H1 (cell line): ENCODE data around the gene FADS6. TPM values are rescaled to one million over a fixed set of nuclear protein-coding genes. Genes with fewer than 3 reads are reported as not detected.

Source experiments
- CTCF ChIA-PET: fragments of 300-600 bp; sonication (Branson Sonifier 250); formaldehyde crosslinking; loops from one replicate; lab custom pipeline; 2021; ENCODE audit not compliant: partially characterized antibody; lab: Charles Lee
- POLR2A ChIA-PET: fragments of 300-600 bp; sonication (Branson Sonifier 250); formaldehyde crosslinking; loops from one replicate; lab custom pipeline; 2021; ENCODE audit warnings: inconsistent platforms; ENCODE audit not compliant: partially characterized antibody; lab: Charles Lee
- DNase-seq, 2 experiments: peaks; one replicate each; pipeline versions ENCODE4 v3.0.0 to v3.0.0-alpha.2; 2010 to 2022; ENCODE audit warnings: low spot score in 2 of 2, low read depth in 1 of 2, mixed read lengths in 1 of 2
- FAIRE-seq: peaks from 2 replicates; lab custom pipeline; 2011; peaks lifted over from hg19 to GRCh38; lab: Jason Lieb, UNC
- H2AFZ ChIP-seq: 2 replicates; pipeline ENCODE4 v1.8.1; 2012; ENCODE audit warnings: low read length, inconsistent platforms
- H2AK5ac ChIP-seq: 2 replicates; pipeline ENCODE4 v1.6.1; 2013; ENCODE audit warnings: low read depth, low read length
- H2BK120ac ChIP-seq: replicated peaks from 2 replicates; pipeline ENCODE3; 2013; ENCODE audit warnings: low read depth, low read length, inconsistent platforms
- H2BK12ac ChIP-seq: 2 replicates; pipeline ENCODE4 v1.6.1; 2013; ENCODE audit warnings: low read depth, low read length
- H2BK15ac ChIP-seq: 2 replicates; pipeline ENCODE4 v1.6.1; 2013; ENCODE audit warnings: low read length
- H2BK20ac ChIP-seq: 2 replicates; pipeline ENCODE4 v1.6.1; 2013; ENCODE audit warnings: low read length
- H2BK5ac ChIP-seq: 2 replicates; pipeline ENCODE4 v1.6.1; 2013; ENCODE audit warnings: low read depth, low read length
- H3K14ac ChIP-seq: 2 replicates; pipeline ENCODE4 v1.6.1; 2013; ENCODE audit warnings: inconsistent platforms; ENCODE audit not compliant: insufficient read length
- H3K18ac ChIP-seq: 2 replicates; pipeline ENCODE4 v1.6.1; 2013; ENCODE audit warnings: low read length; ENCODE audit errors: extremely low read depth
- H3K23ac ChIP-seq: 2 replicates; pipeline ENCODE4 v1.6.1; 2013; ENCODE audit warnings: inconsistent platforms; ENCODE audit not compliant: insufficient read length
- H3K23me2 ChIP-seq: 2 replicates; pipeline ENCODE4 v1.6.1; 2013; ENCODE audit warnings: low read depth, low read length
- H3K27ac ChIP-seq: 2 replicates; pipeline ENCODE4 v1.6.1; 2011; ENCODE audit warnings: low read depth, low read length, inconsistent platforms
- H3K27me3 ChIP-seq, 4 experiments: replicated peaks in 1 of 4; 1 replicate in 1 of 4; 2 replicates in 3 of 4; pipeline versions ENCODE4 v1.6.1 to v1.8.1; 2011 to 2013; ENCODE audit warnings: low read length in 3 of 4, mild to moderate bottlenecking in 3 of 4, inconsistent platforms in 2 of 4, mixed read lengths in 2 of 4, moderate library complexity in 1 of 4; ENCODE audit not compliant: control insufficient read depth in 3 of 4, insufficient read depth in 3 of 4; ENCODE audit errors: extremely low read depth in 1 of 4
- H3K36me3 ChIP-seq, 4 experiments: 2 replicates each; pipeline versions ENCODE4 v1.6.1 to v1.8.1; 2011 to 2013; ENCODE audit warnings: mild to moderate bottlenecking in 4 of 4, low read length in 3 of 4, moderate library complexity in 2 of 4, control low read depth in 1 of 4, inconsistent platforms in 1 of 4; ENCODE audit not compliant: insufficient read depth in 4 of 4, control insufficient read depth in 2 of 4
- H3K4ac ChIP-seq: replicated peaks from 2 replicates; pipeline ENCODE3; 2013; ENCODE audit warnings: low read length, low read depth, mixed read lengths, inconsistent platforms; ENCODE audit not compliant: insufficient read length
- H3K4me1 ChIP-seq, 4 experiments: replicated peaks in 1 of 4; 1 replicate in 1 of 4; 2 replicates in 3 of 4; pipeline versions ENCODE4 v1.6.1 to v1.8.1; 2011 to 2013; ENCODE audit warnings: low read length in 3 of 4, inconsistent platforms in 2 of 4, mixed read lengths in 1 of 4; ENCODE audit not compliant: insufficient read depth in 4 of 4, control insufficient read depth in 3 of 4
- H3K4me2 ChIP-seq, 2 experiments: 2 replicates each; pipeline versions ENCODE4 v1.6.1 to v1.8.1; 2011 to 2013; ENCODE audit warnings: low read depth in 2 of 2, low read length in 2 of 2, control low read depth in 1 of 2, inconsistent platforms in 1 of 2, mild to moderate bottlenecking in 1 of 2; ENCODE audit not compliant: insufficient read depth in 1 of 2
- H3K4me3 ChIP-seq, 4 experiments: fragments of 200-600, 300-600 bp in 1 of 4; sonication (generic), shearing (Covaris generic), sonication (Bioruptor Twin) in 1 of 4; 2 replicates each; pipeline versions ENCODE4 v1.5.1 to v1.8.1; 2011 to 2016; ENCODE audit warnings: low read length in 4 of 4, low read depth in 3 of 4, control low read depth in 2 of 4, inconsistent platforms in 2 of 4, mild to moderate bottlenecking in 2 of 4, mixed read lengths in 1 of 4, moderate library complexity in 1 of 4; ENCODE audit not compliant: insufficient read depth in 2 of 4; ENCODE audit errors: extremely low read depth in 1 of 4
- H3K56ac ChIP-seq: replicated peaks from 2 replicates; pipeline ENCODE3; 2013; ENCODE audit warnings: low read depth, mild to moderate bottlenecking, mixed read lengths, low read length, inconsistent platforms; ENCODE audit not compliant: insufficient read length
- H3K79me1 ChIP-seq: 2 replicates; pipeline ENCODE4 v1.6.1; 2013; ENCODE audit warnings: low read depth, low read length, control low read depth
- H3K79me2 ChIP-seq, 2 experiments: 2 replicates each; pipeline versions ENCODE4 v1.6.1 to v1.8.1; 2012 to 2013; ENCODE audit warnings: low read length in 2 of 2, mild to moderate bottlenecking in 2 of 2, inconsistent platforms in 1 of 2; ENCODE audit not compliant: insufficient read depth in 2 of 2, control insufficient read depth in 1 of 2
- H3K9ac ChIP-seq, 4 experiments: replicated peaks in 1 of 4; 1 replicate in 1 of 4; 2 replicates in 3 of 4; pipeline versions ENCODE4 v1.6.1 to v1.8.1; 2011 to 2013; ENCODE audit warnings: low read depth in 3 of 4, low read length in 3 of 4, control low read depth in 2 of 4, mild to moderate bottlenecking in 2 of 4, moderate library complexity in 2 of 4, inconsistent platforms in 1 of 4; ENCODE audit errors: extremely low read depth in 1 of 4
- H3K9me3 ChIP-seq, 2 experiments: 2 replicates each; pipeline versions ENCODE4 v1.6.1 to v1.8.1; 2012 to 2013; ENCODE audit warnings: mild to moderate bottlenecking in 2 of 2, moderate library complexity in 2 of 2, control low read depth in 1 of 2, inconsistent platforms in 1 of 2, low read depth in 1 of 2, low read length in 1 of 2, mixed read lengths in 1 of 2; ENCODE audit not compliant: insufficient read depth in 2 of 2
- H4K20me1 ChIP-seq, 2 experiments: replicated peaks in 1 of 2; 2 replicates each; pipeline versions ENCODE3 to v1.8.1; 2011 to 2013; ENCODE audit warnings: inconsistent platforms in 2 of 2, low read length in 2 of 2, mild to moderate bottlenecking in 1 of 2; ENCODE audit not compliant: insufficient read depth in 2 of 2, control insufficient read depth in 1 of 2
- H4K5ac ChIP-seq: 2 replicates; pipeline ENCODE4 v1.6.1; 2013; ENCODE audit warnings: low read length, low read depth, mixed read lengths, inconsistent platforms; ENCODE audit not compliant: insufficient read length
- H4K8ac ChIP-seq: 2 replicates; pipeline ENCODE4 v1.8.0; 2013; ENCODE audit warnings: mild to moderate bottlenecking, moderate library complexity, low read length, inconsistent platforms; ENCODE audit not compliant: insufficient read depth; ENCODE audit errors: extremely low read depth
- H4K91ac ChIP-seq: replicated peaks from 2 replicates; pipeline ENCODE3; 2013; ENCODE audit warnings: low read length, mixed read lengths, inconsistent platforms; ENCODE audit not compliant: insufficient read length
- HDAC6 ChIP-seq: IDR thresholded peaks from one replicate; pipeline ENCODE4 v1.7.1; 2012; ENCODE audit warnings: low read depth, mild to moderate bottlenecking, inconsistent platforms, low read length, moderate library complexity
- KDM4A ChIP-seq: IDR thresholded peaks from one replicate; pipeline ENCODE4 v1.7.1; 2012; ENCODE audit warnings: low read depth, mild to moderate bottlenecking, moderate library complexity, low read length, inconsistent platforms; ENCODE audit not compliant: severe bottlenecking
- WGBS, 2 experiments: shearing (Covaris generic) in 1 of 2; methylation state at CpG; one replicate each; pipeline versions ENCODE4 v1.1.6 to v1.1.7; 2013 to 2015; ENCODE audit warnings: low lambda C conversion rate in 2 of 2, mixed read lengths in 2 of 2, inconsistent platforms in 1 of 2, low coverage in 1 of 2, missing lambda C conversion rate in 1 of 2; ENCODE audit not compliant: insufficient replicate concordance in 2 of 2, insufficient coverage in 1 of 2, insufficient read length in 1 of 2; ENCODE audit errors: extremely low coverage in 1 of 2, missing lambda C conversion rate in 1 of 2; 5-methylcytosine and 5-hydroxymethylcytosine counted together
- polyA plus RNA-seq, 7 experiments: library from polyadenylated mRNA; depleted of rRNA in 3 of 7; stranded (reverse) in 5 of 7; unstranded in 2 of 7; fragments of >200 nt in 5 of 7; fragments of 200-250 nt in 2 of 7; gene quantifications; 1 replicate in 5 of 7; 2 replicates in 1 of 7; 4 replicates in 1 of 7; pipeline versions ENCODE4 v1.2.1 to v1.2.3, GENCODE V29; 2011 to 2013; ENCODE audit warnings: missing spikeins in 2 of 7, mixed read lengths in 2 of 7
- total RNA-seq: library from RNA; stranded (reverse); fragmentation: NEBNext Ultra II Directional; extraction: Animal tissue kit (Norgen Biotek cat#: 25700); gene quantifications from 2 replicates; pipeline ENCODE4 v1.2.1, GENCODE V29; 2021
- TF ChIP-seq, protein P1 (sequence below), 3 experiments: IDR thresholded peaks; 1 replicate in 2 of 3; 2 replicates in 1 of 3; pipeline versions ENCODE4 v1.5.1 to v1.6.1; 2011; ENCODE audit warnings: low read length in 3 of 3, mild to moderate bottlenecking in 3 of 3, inconsistent platforms in 2 of 3, low read depth in 1 of 3, moderate library complexity in 1 of 3; ENCODE audit not compliant: insufficient read depth in 1 of 3; ENCODE audit errors: control extremely low read depth in 1 of 3

Gene FADS6
- total and polyA plus RNA-seq, 2 of the 8 experiments (the other 6 are each of a cell fraction or from before 2014, with no cell fraction given): 0.56 to 2.5 TPM

GRCh38 chr17:74859459-74860228, 33.8 kb downstream of the FADS6 start, which contains the start of gene GRIN2C:
TSS of gene GRIN2C (minus strand) at chr17:74859885. CDS start at chr17:74855092, 4,793 bp downstream.
- Histone ChIP-seq H3K79me1 (no peaks in the 10 kb centered on the region), H4K8ac (peak within 1 kb of the TSS; percentile 31; the same call in 1 of the 2 replicates), H3K18ac (no peak within 1 kb of the TSS), H3K23ac (no peak within 1 kb of the TSS), H3K9me3 (no peaks in the 10 kb centered on the region), H3K36me3 (peaks cover 0 to 17% (median under 1%) of the 10 kb centered on the region in 4 experiments; a peak in 2 of 8 replicates), H2BK15ac (peak within 1 kb of the TSS; percentile 29; the same call in 1 of the 2 replicates), H4K20me1 (peaks cover 2 to 4% of the 10 kb centered on the region in 2 experiments), H4K91ac (no peak within 1 kb of the TSS), H2BK120ac (no peak within 1 kb of the TSS), H3K4me2 (peak within 1 kb of the TSS; percentile 74 to 88), H3K14ac (no peak within 1 kb of the TSS), H3K79me2 (no peaks in the 10 kb centered on the region), H3K4me3 (peak within 1 kb of the TSS; percentile 21 to 60 (median 31); a peak in 6 of 8 replicates), H2AFZ (no peak within 1 kb of the TSS), H3K27ac (no peak within 1 kb of the TSS), H2BK20ac (no peak within 1 kb of the TSS), H3K27me3 (peaks cover 52 to 72% (median 64%) of the 10 kb centered on the region in 4 experiments), H3K56ac (no peak within 1 kb of the TSS), H2BK5ac (no peak within 1 kb of the TSS), H3K23me2 (no peaks in the 10 kb centered on the region; the same call in 1 of the 2 replicates), H3K4me1 (peaks cover 0 to 7% (median 5%) of the 10 kb centered on the region in 4 experiments; a peak in 4 of 7 replicates), H3K4ac (no peak within 1 kb of the TSS), H3K9ac (no peak within 1 kb of the TSS), H2AK5ac (no peak within 1 kb of the TSS), H4K5ac (no peak within 1 kb of the TSS), H2BK12ac (no peak within 1 kb of the TSS)
- FAIRE-seq: no peak
- POLR2A ChIA-PET: interaction anchor here (1.0 to 1.8 kb wide), 5 partner anchors 13 to 76 kb away, joined by 3 to 6 read pairs (median 5); partner anchors contain the start of genes FADS6 and FDXR
- 19% methylated on average over 3 of the region's 72 CpGs; no CpG with 5 or more reads in 1 of the 2 experiments for WGBS, 2 experiments
- CTCF ChIA-PET: interaction anchor here (1.3 to 99.6 kb wide), 7 partner anchors 16 to 123 kb away, joined by 4 to 2981 read pairs (median 17); partner anchors contain the start of genes FDXR, GRIN2C, NAT9 and RAB37
- TF ChIP-seq KDM4A (peak; percentile 10), HDAC6 (no peak)
- TF ChIP-seq, protein P1, sequence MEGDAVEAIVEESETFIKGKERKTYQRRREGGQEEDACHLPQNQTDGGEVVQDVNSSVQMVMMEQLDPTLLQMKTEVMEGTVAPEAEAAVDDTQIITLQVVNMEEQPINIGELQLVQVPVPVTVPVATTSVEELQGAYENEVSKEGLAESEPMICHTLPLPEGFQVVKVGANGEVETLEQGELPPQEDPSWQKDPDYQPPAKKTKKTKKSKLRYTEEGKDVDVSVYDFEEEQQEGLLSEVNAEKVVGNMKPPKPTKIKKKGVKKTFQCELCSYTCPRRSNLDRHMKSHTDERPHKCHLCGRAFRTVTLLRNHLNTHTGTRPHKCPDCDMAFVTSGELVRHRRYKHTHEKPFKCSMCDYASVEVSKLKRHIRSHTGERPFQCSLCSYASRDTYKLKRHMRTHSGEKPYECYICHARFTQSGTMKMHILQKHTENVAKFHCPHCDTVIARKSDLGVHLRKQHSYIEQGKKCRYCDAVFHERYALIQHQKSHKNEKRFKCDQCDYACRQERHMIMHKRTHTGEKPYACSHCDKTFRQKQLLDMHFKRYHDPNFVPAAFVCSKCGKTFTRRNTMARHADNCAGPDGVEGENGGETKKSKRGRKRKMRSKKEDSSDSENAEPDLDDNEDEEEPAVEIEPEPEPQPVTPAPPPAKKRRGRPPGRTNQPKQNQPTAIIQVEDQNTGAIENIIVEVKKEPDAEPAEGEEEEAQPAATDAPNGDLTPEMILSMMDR (IDR thresholded peaks at IDR 0.05; ENCODE audit: control extremely low read depth in 1 of 3, insufficient read depth in 1 of 3, low read depth in 1 of 3, low read length in 3 of 3): peak; percentile 7 to 62 (median 25); a peak in 2 of 4 replicates
- DNase-seq: peak in 1 of 2 experiments; percentile 69
